ENCODE results near the gene DDI2.

DDI2 gene

DNA sequence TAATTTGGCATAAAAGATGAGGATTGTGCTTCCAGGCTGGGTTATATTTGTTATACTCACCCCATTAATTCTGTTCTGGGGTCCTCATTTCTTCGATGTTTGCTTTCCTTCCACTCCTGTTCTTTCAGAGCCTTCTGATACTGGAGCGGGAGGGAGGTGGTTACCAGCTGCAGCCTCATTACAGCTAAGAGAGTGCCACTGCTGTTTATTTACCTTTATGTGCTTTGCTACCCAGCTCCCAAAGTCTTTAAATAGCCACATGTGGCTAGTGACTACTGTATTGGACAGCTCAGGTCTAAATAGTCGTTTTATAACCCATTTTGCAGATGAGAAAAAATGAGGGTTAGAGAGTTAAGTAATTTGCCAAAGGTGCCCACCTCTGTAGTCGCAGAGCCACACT is 92.0 kb downstream of the DDI2 start:
- in situ Hi-C loops (cut with HindIII; ENCODE audit: low pct_ligation_motif_present, low pct_unique_long_range_greater_than_20kb, low sequenced_read_pairs), result no loop called here
- DNase-seq, result no peak

DNA sequence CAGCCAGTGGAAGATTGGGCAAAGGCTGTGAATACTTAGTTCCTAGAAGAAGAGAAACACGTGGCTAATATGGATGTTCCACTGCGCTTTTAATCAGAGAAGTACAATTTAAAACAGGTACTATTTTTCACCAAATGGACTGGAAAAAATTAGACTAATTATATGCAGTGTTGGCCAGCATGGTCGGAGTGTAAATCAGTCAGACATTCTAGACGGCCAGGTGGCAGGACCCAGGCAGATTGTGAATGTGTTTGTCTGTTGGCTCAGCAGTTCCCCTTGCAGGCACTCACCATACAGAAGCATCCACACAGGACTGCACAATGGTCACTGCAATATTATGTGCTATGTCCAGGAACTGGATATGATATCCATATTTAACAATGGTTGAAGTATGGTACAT is 94.9 kb downstream of the DDI2 start:
- in situ Hi-C loops (cut with HindIII; ENCODE audit: low pct_ligation_motif_present, low pct_unique_long_range_greater_than_20kb, low sequenced_read_pairs), result no loop called here
- DNase-seq, result no peak

DNA sequence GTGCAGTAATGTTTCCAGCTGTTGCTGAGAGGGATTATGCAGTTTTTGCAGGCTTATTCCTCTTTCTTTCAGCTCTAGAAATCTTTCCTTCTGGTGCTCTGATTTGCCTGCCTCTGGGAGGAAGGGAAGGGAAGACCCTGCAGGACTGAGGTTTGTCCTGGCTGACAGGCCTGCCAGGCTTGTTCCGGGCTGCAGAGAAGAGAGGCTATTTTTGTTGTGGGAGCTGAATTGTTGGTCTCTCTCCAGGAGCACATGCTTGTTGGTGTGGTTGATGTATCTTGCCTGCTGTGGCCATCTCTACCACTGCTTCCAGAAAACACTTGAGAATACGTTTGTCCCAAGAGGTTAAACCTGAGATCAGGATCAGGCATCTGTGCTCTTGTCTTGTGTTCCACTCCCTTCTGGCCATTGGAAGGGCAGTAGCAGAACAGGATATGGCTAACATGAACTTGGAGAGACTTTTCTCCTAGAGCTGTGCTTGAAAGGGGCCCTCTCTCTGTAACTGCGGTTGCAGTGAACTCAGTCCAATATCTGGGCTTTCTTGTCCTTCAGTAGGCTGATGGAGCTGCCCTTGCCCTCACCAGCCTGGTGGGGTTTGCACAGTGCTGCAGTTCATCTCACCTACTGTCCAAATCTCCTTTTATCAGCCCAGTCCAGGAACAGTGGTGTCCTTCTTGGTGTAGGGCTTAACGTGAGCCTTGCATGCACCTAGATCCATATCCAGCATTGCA is 97.3 kb downstream of the DDI2 start:
- DNase-seq, result no peak
- in situ Hi-C loops (cut with HindIII; ENCODE audit: low pct_ligation_motif_present, low pct_unique_long_range_greater_than_20kb, low sequenced_read_pairs), result no loop called here

DNA sequence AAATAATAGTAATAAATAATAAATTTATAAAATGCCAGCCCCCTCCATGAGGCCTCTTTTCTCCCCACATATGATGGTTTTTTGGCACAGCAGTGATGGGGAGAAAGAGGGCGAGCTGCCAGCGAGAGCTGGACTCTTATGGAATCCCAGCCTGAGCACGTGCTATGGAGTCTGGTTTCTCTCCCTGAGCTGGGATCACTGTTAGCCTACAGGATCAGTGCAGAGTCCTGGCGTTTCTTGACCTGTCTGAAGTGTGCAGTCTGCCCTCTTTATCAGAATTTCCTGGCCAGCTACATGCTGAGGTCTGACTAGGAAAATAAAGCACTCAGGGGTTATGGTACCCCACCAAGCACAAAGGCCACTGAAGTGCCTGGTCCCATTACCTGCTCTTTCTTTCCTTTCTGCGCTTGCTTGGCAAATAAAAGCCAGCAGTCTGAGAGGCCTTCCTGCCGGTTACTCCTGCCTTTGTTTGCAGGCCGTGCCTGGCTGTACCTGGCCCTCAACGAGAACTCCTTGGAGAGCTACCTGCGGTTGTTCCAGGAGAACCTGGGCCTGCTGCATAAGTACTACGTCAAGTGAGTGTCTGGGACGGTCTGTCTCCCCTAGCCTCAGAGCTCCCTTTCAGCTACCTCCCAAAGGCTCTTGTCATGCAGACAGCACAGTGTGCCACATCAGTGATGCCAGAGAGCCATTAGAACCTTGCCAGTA is 100.3 kb downstream of the DDI2 start:
- no peak for DNase-seq

DNA sequence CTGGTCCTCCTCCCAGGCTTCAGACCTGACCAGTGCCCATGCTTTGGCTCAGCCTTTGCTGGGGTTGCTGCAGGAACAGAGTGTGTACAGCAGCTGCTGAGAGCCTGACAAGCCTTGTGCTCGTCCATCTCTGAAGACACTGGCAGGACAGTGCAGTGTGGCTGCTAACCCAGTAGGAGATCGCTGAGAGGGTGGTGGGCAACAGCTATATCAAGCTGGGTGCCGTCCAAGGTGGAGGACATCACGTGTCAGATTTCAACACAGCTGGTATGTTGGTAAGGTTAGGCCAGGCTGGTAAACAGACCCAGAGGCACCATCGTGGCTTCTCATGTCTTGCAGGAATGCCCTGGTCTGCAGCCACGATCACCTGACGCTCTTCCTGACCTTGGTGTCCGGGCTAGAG is 100.9 kb downstream of the DDI2 start:
- no peak for DNase-seq
- in situ Hi-C loops (cut with HindIII; ENCODE audit: low pct_ligation_motif_present, low pct_unique_long_range_greater_than_20kb, low sequenced_read_pairs), result no loop called here

More for the DNA sequence above, 100.3 kb downstream of the DDI2 start:
- in situ Hi-C loops (cut with HindIII; ENCODE audit: low pct_ligation_motif_present, low pct_unique_long_range_greater_than_20kb, low sequenced_read_pairs), result no loop called here
